LNCaP clone FGC (cell line): ENCODE results near the gene TSPAN3.
A peak's percentile ranks its signal among the peaks of the same experiment; 100 is the strongest.

Source experiments
- DNase-seq: peaks from one replicate; pipeline ENCODE4 v3.0.0-alpha.2; 2011; ENCODE audit warnings: low read depth
- H3K4me3 ChIP-seq: 2 replicates; pipeline ENCODE4 v1.5.1; 2011; ENCODE audit warnings: mild to moderate bottlenecking, low read depth, low read length, control low read depth
- CTCF ChIP-seq: IDR thresholded peaks from 2 replicates; pipeline ENCODE4 v1.5.1; 2012; ENCODE audit warnings: mild to moderate bottlenecking; ENCODE audit not compliant: control insufficient read depth, insufficient read depth; ENCODE audit errors: extremely low read depth

The TSPAN3 gene

GRCh38 chr15:77070495-77071304 is at the start of gene TSPAN3:
Gene TSPAN3 (minus strand): TSS chr15:77071109. CDS start chr15:77070954, 155 bp downstream.
- TF ChIP-seq CTCF, result no peak
- peak; percentile 55 for DNase-seq
- peak within 1 kb of the TSS; percentile 60 for H3K4me3 ChIP-seq

- no peak for DNase-seq
- no peak for TF ChIP-seq CTCF
- no peak overlapping the region for H3K4me3 ChIP-seq
These were observed 49.7 kb upstream of the TSPAN3 start for GRCh38 chr15:77120576-77120975.

DNA sequence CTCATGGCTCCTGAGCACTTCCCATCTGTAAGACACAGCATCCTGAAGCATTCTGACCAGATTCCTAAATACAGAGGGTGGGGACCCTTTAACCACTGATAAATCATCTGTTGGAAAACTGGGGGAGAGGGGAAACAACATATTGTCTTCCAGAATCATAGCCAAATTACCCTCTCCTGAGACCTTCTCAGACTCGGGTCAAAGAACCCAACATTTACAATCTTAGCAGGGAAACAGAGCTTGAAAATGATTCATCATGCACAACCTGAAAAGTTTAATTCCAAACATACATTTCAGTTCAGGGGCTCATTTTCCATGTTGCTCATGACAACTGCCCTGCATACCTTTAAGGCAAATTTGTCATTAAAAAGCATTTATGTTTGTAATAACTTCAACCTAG is 48.5 kb upstream of the TSPAN3 start:
- no peak for TF ChIP-seq CTCF
- H3K4me3 ChIP-seq, result no peak overlapping the region
- DNase-seq, result no peak

- peak; percentile 47 for DNase-seq
- TF ChIP-seq CTCF, result peak; percentile 85
- no peak overlapping the region for H3K4me3 ChIP-seq
These were observed 48.0 kb upstream of the TSPAN3 start for GRCh38 chr15:77118882-77119321.

- no peak overlapping the region for H3K4me3 ChIP-seq
- no peak for DNase-seq
- no peak for TF ChIP-seq CTCF
These were observed 44.3 kb upstream of the TSPAN3 start for GRCh38 chr15:77115179-77115578.

DNA sequence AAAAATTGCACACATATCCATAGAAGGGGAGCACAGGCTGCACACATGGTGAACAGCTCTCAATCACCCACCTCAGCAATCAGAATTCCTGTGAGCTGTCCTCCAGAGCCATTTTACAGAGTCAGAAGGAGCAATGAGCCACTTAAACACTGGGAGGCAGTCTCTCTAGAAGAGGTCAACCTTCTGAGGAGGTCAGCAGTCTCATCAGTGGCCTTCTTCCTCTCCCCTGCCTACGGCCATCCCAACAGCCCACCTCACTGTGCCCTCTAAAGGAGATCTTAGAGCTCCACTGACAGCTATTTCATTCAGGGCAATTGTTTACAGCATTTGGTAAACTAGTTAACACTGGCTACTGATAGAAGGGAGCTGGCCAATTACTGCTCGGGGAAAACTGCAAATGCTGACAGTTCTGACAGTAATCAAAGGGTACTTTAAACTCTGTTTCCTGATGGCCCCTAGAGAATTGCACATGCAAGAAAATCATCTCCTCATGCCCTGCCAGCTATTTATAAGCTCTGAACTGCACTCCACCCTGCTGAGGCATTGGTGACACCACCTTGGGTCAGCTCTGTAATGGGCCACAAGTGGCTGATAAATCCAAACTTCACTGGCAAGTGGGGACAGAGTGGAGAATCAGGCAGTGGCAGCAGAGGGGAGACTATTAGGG is 42.1 kb upstream of the TSPAN3 start:
- no peak for TF ChIP-seq CTCF
- no peak overlapping the region for H3K4me3 ChIP-seq
- no peak for DNase-seq
